ENCODE data around the gene RPTOR.

DNA sequence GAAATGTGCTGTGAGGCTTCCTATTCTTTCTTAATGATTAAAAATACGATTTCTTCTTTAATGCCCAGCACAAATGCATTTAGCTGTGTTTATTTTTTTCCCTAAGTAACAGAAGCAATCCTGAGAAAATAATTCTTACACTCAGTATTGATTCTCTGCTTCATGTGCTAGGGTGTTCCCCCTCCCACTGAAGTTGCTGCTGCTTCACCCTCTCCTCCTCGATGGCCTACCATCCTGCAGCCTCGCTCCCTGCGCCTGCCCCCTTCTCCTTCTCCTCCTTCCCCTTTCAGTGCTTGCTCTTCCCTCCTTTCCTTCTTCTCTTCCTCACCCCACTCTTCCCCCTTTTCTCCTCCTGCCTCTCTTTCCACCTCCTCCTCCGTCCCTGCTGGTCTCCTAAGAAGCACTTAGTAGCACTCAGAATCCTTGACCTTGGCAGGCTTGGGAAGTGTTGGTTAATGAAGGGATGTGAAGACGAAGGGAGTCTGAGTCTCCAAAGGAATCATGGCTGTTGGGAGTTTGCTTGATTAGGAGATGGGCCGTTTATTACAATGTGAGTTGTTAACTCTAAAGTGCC, 119.7 kb downstream of the RPTOR start:
- TF ChIP-seq POLR2A (IDR thresholded peaks at IDR 0.05), result no peak
- TF ChIP-seq, protein P1, sequence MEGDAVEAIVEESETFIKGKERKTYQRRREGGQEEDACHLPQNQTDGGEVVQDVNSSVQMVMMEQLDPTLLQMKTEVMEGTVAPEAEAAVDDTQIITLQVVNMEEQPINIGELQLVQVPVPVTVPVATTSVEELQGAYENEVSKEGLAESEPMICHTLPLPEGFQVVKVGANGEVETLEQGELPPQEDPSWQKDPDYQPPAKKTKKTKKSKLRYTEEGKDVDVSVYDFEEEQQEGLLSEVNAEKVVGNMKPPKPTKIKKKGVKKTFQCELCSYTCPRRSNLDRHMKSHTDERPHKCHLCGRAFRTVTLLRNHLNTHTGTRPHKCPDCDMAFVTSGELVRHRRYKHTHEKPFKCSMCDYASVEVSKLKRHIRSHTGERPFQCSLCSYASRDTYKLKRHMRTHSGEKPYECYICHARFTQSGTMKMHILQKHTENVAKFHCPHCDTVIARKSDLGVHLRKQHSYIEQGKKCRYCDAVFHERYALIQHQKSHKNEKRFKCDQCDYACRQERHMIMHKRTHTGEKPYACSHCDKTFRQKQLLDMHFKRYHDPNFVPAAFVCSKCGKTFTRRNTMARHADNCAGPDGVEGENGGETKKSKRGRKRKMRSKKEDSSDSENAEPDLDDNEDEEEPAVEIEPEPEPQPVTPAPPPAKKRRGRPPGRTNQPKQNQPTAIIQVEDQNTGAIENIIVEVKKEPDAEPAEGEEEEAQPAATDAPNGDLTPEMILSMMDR (IDR thresholded peaks at IDR 0.05), result no peak
